GM21381 (cell line): ENCODE measurements around the gene SAMD10.
"Not testable (repeated sequence)": the region's sequence is repeated elsewhere in the genome, so short reads cannot be mapped to it uniquely, and the experiment has no call there.

Experiments used
- ATAC-seq: cut with Tn5 transposase; IDR thresholded peaks from one replicate; pipeline ENCODE4 v1.9.1; 2021; ENCODE audit warnings: mild to moderate bottlenecking, moderate library complexity; ENCODE audit not compliant: unreplicated experiment

Gene SAMD10

DNA sequence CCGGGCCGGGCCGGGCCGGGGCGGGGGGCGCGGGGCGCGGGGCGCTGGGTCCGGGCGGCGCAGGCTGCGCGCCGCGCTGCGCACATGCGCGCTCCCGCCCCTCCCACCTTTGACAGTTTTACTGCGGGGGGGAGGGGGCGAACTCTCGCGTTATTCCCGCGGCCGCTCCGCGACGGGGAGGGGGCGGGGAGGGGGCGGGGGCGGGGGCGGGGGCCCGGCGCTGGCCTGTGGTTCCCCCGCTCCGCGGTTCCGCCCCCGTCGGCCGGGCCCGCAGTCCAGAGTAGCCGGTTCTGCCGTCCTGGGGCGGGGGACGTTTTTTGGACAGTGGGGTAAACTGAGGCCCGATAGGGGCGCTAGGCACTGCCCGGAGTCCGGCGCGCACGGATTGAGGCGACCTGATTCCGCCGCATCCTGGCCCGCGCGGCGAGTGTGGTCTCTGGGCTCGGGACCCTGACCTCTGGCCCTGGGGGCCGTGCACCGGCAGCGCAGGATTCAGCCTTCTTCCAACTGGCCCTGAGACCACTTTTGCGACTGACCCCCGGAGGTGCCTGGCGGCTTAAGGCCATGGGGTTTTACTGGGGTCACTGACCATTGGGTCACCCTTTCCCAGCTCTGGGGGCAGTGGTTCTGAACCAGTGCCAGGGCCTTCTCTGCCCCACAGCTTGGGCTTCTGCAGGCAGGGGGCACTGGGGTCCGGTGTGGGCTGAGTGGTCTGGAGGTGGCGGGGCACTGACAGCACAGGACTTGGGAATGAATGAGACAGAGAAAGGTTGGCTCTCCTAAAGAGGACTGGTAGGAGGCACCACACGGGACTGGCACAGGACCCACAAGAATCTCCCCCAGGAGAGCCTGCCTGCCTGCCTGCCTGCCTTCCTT is 9.4 kb downstream of the SAMD10 start, which contains the start of gene ZNF512B:
TSS of gene ZNF512B (minus strand) at position 93 of the 876 bp plus-strand sequence. CDS start 1,980 bp downstream, outside the sequence.
- ATAC-seq, result no peak

DNA sequence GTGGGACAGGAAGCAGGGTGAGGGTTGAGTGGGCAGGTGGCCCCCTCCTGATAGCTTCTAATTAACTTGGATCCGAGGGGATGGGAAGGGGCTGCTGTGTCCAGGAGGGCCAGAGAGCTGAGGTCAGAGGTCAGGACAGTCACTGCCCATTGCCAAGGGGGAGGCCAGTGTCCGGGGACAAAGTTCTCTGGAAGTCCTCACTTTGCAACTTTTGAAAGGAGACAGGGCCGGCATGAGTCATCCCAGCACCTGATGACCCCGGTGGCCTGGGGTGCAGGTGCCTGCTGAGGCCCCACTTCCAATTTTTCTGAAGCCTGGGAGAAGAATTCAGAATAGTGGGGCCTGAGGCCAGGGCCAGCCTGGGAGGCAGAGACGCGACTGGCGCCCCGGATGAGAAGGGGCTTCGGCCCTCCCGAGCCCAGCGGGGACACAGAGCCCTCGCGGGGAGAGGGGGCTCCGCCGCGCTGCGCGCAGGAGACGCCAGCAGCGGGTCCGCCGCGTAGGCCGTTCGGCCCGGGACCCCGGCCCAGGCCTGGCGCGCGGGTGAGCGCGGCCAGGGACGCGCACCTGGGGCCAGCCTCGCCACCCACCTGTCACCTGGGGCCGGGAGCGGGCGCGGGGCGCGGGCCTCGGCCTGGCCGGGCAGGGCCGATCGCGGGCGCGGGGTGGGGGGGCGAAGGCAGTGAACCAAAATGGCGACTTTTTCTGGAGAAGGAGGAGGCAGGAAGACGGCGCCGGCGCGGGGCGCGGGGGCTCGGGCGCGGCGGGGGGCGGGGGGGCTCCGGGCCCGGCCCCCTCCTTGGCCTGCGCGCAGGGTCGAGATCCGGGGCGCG is 10.3 kb downstream of the SAMD10 start:
- ATAC-seq, result no peak

DNA sequence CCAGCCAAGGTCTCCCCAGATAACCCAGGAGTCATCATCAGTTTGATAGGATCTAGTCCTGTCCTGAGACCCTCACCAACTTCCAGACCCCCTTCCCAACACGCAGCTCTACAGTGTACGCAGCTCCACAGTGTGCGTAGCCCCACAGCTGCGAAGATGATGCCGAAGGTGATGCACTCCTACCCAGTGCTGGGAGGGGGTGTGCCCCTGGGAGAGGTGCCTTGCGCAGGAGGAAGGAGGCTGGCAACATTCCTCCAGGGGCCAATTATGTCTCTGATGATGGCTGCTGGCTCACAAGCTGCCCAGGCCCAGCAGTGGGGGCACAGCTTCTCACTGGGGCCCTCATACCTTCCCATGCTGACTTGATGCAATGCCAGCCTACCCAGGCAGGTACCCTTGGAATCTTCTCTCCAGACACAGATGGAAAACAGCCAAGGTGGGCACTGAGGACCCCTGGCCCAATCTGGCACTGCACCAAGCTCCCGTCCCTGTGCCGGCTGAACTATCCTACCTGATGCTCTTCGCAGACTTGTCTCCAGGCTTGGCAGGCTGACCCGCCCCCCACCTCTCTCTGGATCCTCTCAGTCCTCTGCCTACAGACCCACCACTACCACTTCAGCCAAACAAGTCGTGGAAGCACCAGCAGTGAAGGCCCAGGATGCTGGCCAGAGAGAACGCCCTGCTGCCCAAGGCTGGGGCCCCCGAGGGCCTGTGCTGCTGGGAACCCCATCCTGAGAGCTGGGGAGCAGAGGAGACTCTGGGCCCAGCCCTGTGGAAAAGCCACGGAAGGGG is 11.1 kb downstream of the SAMD10 start:
- no peak for ATAC-seq

DNA sequence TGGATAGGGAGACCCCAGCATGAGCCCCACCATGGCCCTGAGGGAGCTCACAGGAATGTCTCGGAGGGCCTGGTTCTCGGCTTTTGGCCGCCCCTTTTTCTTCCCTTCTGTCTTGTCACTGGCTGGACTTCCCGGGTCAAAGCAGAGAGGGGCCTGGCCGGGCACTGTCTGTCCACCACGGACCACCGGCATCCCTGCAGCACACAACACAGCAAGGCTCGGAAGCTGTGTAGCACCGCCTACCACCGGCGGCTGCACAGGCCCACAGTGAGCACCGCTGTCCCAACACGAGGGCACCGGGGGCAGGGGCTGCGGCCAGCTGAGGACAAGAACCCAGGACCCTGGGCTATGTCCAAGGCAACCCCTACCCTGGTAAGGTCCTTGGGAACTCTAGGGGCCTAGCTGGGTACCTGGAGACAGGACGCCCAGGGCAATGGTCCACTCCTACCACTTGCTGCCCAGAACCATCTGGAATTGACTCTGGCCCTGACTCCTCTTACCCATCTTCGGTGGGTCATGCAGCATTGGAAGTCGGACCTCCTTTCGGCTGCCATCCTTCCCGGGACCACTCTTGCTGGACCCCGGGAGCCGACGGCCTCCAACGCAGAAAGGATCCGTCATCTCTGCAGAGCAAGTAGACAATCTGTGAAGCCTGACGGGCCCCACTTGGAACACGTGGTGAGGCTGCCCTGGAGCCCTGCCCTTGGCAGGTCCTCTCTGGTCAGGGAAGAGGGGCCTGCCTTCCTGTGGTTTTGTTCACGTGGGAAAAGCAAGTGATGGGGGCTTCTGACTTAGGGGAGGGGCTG is 11.9 kb downstream of the SAMD10 start:
- no peak for ATAC-seq

DNA sequence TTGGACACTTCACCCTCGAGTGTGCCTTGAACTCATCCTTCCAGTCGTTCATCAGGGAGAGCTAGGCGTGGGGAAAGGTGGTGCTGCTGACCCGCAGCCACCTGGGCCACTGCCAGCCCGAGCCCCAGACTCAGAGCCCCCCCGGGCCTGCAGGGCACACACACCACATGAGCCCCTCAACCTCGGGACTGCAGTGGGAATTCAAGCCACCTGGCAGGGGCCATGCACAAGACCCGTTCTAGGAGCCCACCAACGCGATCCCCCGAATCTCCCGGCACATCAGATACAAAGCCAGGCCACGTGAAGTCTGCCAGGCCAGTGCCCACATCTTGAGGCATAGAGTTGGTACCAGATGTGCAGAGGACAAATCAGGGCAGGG is 12.5 kb downstream of the SAMD10 start:
- no peak for ATAC-seq

DNA sequence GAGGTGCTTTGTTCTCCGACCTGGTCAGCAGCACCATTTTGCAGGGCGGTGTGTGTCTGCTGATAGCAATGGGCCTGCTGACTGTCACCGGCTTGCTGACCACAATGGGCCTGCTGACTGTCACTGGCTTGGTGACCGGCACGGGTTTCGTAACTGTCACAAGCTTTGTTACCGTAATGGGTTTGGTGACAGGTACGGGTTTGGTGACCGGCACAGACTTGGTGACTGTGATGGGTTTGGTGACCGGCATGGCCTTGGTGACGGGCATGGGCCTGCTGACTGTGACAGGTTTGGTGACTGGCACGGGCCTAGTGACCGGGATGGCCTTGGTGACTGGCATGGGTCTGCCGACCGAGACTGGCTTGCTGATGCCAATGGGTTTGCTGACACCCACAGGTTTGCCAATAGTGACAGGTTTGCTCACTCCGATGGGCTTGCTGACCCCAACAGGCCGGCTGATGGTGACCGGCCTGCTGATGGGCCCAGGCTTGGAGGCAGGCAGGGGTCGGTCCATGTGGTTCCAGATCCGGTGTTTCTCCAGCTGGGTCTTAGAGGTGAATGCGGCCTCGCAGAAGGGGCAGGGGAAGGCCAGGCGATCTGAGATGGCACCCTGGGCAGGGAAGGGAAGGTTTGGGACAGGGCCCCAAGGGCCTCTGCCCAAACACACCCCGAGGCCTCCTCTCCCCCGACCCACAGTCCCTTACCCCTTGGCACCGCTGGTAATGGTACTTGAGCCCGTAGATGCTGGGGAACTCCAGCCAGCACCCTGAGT is 13.1 kb downstream of the SAMD10 start:
- ATAC-seq, result no peak

DNA sequence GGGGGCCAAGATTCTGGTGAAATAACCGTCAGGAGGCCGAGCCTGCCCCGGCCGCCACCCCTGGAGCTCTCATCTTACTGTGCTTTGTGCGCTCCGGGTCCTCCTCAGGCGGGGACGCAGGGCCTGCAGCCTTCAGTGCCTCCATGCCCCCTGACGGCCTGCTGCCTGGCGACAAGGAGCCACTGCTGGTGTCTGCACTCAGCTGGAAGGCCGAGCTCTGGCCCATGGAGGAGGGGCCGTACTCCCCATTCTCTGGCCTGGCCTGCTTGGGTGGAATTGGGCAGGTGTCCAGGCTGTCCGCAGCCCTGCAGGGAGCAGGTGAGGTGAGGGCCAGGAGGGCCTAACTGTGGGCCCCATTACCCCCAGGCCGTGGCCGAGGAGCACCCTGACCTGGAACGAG is 15.0 kb downstream of the SAMD10 start:
- ATAC-seq, result no peak

DNA sequence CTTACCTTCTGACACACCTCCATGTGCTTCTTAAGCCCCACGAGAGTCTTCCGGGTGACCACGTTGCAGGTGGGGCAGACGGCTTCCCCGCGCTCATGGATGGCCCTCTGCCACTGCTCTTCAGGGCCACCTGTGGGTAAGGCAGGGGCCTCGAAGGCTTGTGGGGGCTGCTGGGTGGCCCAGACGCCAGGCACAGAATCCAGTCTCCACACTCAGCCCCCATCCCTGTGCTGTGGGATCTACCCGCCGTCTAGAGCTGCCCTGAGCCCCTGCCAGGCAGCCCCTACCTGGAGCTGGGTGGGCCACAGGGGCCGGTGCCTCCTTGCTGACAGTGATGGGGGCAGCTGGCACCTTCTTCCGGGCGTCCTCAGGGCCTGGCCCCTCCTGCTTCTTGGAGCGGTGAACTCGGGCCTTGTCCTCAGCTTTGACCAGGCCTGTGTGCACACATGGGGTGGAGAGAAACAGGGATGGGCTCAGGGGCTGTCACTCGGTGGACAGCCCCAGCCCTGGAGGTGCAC is 15.6 kb downstream of the SAMD10 start:
- ATAC-seq, result no peak

DNA sequence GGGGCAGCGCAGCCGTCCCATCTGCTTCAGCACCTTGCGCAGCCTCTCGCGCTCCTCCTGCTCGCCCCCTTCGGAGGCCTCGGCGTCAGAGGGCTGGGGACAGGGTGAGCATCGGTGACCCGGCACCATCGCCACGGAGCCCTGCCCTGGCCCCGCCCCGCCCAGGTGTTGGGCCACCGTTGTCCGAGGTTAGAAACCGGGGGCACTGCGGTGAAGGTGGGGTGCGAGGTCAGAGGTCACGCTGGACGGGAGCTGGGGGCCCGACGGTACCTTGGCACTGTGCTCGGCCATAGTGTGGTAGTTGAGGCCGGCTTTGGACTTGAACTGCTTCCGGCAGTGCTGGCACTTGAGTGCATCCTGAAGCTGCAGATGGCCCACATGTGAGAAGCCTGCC is 16.1 kb downstream of the SAMD10 start:
- no peak for ATAC-seq

DNA sequence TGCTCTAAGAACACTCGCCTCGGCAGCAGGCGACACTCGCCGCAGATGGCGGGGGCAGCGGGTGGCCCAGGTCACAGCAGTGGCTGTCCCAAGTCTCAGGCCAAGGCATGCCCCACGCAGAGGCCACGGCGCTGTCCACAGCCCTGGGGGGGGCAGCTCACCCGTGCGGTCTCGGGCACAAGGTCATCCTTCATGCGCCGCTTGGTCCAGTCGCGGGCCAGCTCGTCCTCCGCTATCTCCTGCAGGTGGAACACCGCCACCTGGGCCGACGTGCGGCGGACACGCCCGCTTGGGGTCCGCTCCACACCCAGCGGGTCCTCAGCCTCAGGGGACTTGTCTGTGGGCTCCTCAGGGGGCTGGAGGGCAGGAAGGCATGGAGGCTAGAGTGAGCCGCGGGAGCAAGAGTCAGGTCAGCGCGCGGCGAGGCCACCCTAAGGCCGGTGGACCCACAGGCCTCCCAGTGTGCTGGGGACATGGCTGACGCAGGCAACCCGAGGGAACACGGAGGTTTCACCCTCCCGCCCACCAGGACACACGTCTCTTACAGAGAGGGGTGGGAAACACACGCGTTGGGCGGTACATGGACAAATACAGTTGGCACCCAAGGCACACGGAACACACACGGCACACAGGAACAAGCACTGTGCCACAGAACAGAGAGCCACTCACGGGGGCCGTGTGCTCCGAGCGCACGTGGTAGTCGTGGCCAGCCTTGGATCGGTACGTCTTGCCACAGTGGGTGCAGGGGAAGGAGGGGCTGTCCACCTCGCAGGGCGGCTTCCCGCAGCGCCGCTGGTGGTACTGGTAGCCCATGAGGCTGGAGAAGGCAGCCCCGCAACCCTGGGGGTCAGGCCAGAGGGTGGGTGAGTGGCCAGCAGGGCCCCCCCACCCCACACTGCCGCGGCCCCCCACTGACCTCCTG is 16.8 kb downstream of the SAMD10 start:
- ATAC-seq, result no peak

DNA sequence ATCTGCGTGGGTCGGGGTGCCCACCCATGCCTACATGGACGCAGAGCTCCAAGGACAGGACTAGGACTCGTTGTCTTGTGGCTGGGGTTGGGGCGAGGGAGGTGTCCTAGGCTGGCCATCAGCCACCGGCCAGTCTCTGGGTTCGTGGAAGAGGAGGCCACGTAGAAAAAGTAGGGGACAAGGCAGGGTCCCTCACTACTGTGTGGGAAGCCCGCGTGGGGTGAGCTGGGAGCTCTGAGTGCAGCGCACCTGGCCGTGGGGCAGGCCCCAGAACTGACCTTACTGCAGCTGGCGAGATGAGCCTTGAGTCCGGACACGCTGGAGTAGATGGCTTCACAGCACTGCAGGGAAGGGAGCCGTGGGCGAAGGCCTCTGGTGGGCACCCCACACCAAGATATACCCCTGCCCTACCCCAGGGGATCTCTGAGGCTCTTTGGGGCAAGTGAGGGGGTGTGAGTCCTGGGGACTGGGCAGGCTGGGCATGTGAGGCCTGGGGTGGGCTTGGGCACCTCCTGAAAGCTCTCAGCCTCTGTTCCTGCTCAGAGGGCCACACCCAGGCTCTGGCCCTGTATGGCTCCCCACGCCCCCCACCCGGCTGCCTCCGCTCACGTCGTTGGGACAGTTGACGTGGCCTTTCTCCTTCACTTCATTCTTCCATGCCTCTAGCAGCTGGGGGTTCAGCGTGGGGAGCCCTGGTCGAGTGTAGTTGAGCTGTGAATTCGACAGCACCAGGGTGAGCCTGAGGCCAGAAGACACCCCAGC is 17.6 kb downstream of the SAMD10 start:
- no peak for ATAC-seq

DNA sequence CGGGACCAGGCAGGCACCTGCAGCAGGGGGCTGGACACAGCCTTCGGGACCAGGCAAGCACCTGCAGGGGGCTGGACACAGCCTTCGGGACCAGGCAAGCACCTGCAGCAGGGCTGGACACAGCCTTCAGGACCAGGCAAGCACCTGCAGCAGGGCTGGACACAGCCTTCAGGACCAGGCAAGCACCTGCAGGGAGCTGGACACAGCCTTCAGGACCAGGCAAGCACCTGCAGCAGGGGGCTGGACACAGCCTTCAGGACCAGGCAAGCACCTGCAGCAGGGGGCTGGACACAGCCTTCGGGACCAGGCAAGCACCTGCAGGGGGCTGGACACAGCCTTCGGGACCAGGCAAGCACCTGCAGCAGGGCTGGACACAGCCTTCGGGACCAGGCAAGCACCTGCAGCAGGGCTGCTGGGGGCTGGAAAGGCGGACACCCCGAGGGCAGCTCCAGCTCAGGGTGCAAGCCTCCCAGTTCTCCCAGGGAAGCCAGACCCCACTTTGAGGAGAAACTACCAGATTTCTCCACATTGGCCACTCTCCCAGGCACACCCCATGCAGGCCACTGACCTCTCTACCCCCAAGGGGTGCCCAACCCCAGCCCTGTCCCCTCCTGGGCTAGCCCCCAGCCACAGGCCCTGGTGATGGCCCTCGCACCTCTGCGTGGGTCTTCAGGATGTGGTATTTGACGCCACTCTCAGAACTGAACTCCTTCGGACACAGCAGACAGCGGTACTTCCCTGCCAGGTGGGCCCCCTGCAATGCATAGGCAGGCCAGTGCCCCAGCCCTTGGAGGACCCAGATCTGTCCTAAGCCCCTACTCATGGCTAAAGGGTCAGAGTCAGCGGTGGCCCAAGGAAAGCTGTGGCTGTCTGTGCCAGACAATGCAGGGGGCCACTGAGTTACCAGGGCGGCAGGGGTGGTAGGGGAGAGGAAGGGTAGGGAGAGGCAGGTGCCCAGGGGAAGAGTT is 18.5 kb downstream of the SAMD10 start:
- not testable (repeated sequence) for ATAC-seq

DNA sequence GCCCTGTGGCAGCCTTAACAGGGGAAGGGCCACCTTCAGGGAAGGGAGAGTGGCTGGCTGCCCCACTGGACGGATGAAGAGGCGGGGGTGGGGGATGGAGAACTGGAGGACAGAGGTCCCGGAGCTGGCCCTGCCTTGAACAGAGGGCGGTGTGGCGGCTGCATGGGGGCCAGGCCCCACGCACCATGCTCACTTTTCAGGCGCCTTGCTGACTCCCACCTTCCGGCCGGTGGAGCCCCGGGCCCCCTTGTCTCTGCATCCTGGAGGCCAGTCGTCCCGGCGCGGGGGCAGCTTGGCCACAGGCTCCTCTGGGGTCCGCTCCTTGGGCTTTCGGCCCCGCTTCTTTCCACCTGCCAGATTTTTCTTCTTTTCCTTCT is 19.8 kb downstream of the SAMD10 start:
- ATAC-seq, result no peak

DNA sequence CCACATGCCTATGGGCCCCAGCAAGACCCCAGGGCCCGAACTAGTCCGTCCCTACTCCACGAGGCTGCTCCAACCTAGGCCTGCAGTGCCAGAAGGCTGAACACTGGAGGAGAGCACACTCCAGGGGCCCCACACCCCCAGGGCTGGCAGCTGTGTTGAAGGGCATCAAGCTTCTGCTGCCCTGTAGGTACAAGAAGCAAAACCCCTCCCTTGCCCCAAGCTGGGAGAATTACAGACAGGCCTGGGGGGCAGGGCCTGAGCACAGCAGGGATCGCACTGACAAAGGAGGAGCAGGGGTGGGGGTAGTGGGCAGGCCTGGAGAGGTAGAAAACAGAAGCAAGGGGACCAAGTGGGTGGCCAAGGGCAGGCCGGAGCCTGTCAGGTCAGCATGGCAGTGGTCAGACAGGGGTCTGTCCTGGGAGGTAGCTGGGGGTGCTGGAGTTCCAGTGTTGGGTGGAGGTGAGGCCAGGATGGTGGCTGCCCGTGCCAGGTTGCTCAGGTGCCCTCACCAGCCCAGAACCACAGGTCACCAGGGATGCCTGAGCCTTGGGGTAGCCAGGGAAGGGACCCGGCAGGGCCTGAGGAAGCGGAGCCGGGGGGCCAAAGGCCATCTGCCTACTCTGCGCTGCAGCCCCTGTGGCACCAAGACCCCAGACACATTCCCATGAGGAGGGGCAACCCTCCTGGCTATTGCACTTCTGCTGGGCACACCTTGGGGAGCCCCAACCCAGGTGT is 20.3 kb downstream of the SAMD10 start:
- ATAC-seq, result no peak

DNA sequence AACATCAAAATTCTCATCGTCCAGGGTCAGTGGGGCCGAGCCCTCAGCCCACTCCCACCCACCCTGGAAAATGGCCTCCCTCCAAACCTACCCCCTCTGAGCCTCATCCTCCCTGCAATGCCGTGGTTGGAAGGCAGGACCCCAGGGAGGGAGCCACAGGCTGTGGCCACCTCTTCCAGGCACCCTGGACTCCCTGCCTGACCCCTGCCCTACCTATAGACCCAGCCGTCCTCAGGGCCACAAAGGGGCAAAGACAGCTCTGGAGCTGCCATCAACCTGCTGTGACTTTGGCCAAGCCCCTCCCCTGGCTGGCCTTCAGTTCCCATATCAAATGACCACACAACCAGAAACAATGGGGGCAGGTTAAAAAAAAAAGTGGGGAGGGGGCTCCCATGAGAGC is 21.0 kb downstream of the SAMD10 start:
- ATAC-seq, result no peak
